HG02943 (cell line): ENCODE data around the gene ZIM2.
"Not testable (repeated sequence)": the region's sequence is repeated elsewhere in the genome, so short reads cannot be mapped to it uniquely, and the experiment has no call there.

Experiments
- ATAC-seq: cut with Tn5 transposase; IDR thresholded peaks from one replicate; pipeline ENCODE4 v1.9.1; 2021; ENCODE audit warnings: mild to moderate bottlenecking, low read depth, moderate library complexity; ENCODE audit not compliant: unreplicated experiment

The ZIM2 gene

DNA sequence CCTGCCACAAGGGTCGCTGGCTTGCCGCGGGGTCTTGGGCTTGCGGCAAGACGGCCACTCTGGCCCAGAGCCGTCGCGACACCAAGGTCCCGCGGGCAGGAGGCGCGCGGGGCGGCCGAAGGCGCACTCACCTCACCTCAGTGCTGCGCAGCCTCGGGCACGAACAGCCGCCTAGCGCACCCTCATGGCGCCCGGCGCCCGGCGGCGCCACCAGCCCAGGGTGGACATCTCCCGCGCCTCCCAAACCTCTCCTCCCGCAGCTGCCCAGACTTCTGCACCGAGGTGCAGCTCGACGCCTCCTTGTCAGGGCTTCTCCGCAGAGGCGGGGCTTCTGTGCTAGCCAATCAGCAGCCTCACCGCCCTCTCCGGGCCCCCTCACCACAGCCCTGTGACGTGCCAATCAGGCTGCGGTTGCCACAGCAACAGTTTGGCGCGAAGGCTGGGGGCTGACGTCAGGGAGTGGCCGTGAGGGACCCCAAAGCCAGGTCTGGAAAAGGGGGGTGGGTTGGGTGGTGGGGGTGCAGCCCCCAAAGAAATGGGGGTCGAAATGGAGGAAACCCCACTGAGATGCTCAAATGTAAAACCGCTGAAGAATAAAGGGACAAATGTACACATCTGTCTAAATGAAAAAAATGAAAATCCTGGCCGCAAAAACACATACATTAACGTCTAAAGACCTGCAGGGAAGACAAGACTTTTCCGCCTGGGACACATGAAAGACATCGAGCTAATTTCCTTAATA, at the start of gene ZIM2, which contains the start of gene PEG3:
TSS of gene ZIM2 (minus strand) at position 276 of the 742 bp plus-strand sequence. CDS start 16,449 bp downstream, outside the sequence.
TSS of gene PEG3 (minus strand) at position 276 of the 742 bp plus-strand sequence. CDS start 16,071 bp downstream, outside the sequence.
- ATAC-seq = no peak

DNA sequence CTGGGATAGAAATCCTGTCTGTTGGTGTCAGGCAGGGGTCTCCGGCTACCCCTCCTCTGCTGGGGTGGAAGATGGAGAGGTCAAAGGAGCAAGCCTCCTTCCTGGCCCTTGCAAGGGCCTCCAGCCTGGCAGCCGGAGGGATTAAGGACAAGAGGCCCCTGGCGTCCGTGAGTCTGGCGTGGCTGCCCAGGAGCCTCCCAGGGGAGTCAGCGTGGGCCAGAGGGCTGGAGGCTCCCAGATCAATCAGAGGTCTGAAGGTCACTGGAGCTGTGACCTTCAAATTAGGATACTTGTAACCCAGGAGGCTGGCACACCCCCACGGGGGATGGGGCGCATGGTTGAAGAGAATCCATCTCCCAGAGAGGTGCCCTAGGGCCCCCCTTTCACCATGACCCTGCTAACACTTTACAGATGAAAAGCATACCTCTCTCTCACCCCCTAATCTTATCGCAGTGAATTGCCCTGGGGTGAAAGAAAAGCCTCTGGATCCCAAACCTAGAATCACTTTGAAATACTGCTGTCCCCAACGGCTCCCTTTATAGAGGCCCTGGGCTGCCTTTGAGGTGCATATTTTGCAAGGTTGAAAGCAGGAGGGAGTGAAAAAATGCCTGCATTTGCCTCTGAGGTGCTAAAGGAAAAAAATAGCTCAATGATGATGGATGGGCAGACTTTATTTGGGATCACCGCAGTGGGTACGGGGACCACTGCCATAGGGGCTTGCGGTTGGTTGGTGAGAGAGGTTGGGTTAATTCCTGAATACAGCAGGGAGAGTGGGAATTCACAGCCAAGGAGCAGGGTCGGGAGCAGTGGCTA, 44.9 kb upstream of the ZIM2 start:
- ATAC-seq = no peak

DNA sequence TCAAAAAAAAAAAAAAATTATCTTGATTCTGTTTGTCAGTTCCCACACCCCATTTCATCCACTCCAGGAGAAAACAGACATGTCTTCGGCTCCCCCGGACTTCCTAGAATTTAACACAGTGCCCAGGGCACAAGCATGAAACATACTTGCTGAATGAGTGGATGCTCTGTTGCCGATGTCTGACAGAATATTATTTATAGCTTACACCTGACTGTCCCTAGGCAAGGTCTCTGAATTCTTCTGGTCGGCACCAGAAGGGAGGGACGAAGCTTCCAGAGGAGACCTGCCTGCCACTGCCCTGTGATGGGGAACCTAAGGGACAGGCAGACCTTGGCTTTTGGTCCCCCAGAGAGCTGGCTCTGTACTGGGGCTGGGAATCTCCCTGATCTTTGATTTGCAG, 43.9 kb upstream of the ZIM2 start:
- ATAC-seq = no peak

DNA sequence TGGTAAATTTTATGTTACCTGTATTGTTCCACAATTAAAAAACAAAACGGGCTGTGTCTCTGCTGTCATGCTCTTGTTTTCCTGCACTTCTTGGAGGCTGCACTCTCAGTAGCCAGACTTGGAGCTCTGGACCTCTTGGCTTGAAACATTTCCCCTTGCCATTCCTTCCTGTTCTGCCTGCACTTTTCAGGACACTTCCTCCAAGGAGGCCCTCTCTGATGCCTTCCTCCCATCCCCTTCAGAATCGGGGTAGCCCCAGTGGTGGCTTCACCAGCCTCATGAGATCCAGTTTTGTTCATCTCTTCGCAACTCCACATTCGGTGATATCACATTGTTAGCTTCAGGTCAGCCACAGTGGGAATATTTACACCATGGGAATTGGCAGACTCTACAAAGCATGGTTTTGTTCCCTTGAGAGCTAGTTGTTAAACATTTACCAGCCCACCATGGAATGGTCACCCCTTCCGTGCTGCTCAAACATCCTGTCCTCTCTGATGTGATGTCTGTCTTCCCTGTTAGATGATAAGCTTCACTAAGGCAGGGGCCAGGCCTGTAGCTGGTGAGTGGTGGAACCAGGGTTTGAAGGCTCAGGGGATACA, 40.2 kb upstream of the ZIM2 start:
- no peak for ATAC-seq

DNA sequence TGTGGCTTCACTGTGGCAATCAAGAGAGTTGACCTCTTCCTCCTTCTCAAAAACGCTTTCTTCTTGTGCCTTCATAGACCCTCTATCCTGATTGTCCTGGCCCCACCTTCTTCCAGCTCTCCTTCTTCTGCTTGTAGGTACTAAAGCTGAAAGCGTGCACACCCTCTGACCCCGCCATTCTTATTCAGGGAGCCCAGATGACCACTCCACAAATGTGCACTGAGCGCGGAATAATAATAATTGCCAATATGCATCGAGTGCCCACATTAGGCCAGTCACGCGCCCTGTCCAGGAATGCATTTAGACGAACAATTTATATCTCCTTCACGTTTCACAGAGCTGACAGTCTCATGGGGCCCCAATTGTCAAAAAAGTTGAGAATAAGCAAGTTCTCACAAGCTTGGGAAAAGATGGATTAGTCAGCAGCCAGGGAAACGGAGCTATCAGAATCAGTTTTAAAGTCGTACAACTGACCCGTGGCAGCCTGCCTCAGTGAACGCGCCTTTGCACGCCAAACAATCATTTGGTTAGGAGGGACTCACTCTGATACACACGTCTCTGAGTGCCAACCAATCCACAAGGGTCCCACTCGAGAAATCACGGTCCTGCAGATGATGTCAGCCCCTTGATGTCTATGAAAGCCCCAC, 36.7 kb upstream of the ZIM2 start:
- ATAC-seq = no peak

DNA sequence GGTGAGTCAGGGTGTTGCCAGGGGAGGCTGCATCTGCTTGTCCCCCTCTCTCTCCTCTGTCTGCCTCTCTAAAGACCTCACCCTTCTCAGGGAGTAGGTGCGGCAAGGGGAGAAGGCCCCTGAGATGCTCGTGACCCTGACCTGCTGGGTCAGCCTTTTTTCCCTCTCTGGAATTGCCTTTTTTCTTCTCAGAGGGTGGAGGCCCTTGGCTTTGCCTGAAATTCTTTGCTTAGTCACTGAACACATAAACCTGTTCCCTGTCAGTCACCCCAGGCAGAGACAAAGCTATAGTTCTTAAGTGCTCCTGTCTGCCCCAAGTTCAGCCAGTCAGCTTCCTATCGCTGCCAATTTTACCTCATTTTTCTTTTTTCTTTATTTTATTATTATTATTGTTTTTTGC, 35.2 kb upstream of the ZIM2 start:
- no peak for ATAC-seq

DNA sequence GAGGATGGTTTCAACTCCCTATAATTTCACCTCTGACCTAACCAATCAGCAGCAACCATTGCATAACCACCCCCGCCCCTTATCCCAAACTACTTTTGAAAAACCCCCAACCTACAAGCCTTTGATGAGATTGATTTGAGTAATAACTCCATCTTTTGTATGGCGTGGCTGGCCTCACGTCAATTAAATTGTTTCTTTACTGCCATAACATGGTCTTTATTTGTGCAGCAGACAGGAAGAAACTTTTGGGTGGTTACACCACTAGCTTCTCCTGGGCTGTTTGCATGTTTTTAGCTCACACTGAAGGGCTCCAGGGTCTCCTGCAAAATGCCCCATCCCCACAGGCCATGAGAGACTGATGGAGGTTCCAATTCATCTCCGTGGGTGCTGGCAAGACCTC, 34.0 kb upstream of the ZIM2 start:
- no peak for ATAC-seq

DNA sequence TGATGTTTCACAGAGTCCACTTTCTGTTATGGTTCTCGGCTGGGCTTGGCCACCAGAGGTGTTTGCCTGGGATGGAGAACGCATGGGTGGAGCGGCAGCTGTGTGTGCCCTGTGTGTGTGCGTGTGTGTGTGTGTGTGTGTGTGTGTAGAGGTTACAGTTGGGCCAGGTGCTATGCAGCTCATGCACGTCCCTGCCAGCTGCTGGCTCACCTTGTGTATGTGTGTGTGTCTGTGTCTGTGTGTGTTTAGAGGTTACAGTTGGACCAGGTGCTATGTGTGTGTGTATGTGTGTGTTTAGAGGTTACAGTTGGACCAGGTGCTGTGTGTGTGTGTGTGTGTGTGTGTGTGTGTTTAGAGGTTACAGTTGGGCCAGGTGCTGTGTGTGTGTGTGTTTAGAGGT, 33.0 kb upstream of the ZIM2 start:
- ATAC-seq = no peak

DNA sequence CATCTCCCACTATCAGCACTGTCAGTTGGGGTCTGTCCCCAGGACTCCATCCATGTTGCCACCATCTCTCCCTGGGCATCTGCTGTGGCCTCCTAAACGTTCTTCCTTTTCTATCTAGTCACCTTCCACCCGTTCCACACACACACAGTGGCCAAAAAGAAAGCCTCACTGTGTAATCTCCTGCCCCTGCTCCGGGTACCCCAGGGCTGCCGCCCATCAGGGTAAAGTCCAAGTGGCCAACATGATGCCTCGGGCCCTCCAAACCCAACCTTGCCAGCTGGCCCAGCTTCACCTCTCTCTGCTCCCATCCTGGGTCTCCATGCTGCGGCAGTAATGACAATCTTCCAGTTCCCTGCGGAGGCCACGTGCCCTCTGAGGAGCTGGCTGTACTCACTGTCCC, 29.4 kb upstream of the ZIM2 start:
- no peak for ATAC-seq

DNA sequence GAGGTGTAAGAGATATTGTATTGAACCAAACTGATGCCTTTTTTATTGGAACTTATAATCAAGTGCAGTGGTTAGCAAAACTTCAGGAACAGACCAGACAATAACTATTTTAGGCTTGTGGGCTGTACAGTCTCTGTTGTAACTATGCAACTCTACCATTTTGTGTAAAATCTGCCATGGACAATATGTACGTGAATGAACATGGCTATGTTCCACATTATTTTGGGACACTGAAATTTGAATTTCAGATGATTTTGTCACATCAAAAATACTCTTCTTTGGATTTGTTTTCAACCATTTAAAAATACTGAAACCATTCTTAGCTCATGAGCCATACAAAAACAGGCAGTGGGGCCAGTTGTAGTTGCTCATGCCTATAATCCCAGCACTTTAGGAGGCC, 27.9 kb upstream of the ZIM2 start:
- no peak for ATAC-seq

DNA sequence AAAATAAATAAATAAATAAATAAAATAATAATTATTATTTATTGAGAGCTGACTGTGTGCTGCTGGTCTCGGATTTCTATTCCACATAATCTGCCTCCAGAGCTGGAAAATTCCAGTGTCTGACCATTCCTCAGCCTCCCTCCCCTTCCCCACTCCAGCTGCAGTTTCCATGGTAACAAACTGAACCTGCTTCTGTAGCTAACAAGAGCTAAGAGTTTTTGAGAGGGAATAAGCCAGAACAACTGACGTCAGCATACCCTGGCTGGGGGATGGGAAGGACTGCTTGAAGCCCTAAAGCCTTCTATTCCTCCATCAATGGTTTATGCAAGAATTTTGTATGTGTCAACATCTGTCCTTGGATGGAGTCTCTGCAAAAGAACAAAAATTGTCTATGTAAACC, 26.0 kb upstream of the ZIM2 start:
- ATAC-seq = no peak

DNA sequence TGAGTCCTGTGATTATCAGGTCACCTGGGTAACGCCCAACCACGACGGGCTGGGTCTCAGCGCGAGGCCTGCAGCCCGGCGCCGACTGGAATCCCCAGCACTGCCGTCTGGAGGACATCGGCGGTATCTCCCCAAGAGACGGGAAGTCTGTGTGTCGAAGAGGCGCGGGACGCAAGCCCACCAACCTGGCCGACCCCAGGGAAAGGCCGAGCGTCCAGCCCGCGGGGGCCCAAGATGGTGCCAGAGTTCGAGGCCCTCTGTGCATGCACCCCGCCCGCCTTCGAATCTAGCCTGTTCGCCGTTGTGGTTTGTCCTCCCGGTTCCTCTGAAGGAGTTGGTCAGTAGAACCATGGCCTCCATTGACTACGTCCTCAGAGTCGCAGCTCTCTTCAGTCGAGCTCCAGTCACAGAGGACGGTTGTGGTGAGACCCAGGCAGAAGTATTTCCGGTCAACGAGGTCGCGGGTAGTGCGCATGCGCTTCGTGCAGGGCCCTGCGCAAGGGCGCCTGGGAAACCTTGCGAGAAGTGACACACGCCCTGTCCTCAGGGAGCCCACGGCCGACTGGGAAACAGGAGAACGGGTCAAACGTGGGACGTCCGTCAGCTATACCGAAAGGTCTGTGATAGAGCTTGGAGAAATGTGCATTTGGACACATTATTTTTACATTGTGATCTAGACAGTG, 24.1 kb upstream of the ZIM2 start:
- ATAC-seq = no peak

DNA sequence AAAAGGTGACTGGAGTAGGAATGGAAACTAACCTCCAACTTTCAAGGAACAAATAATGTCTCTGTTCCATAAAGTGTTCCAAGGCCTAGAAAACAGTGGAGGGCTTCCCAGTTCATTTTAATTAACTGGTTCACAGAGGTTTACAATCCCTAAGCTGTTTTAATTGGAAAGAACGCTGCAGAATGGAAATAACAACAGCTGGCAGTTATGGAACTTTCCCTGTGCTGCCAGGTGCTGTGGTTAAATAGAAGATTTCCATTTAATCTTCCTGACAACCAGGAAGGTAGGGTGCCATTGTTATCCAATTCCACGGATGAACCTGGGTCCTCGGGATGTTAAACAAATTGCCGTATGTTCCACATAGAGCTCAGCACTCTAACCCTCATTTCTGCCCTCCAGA, 22.2 kb upstream of the ZIM2 start:
- ATAC-seq = no peak

DNA sequence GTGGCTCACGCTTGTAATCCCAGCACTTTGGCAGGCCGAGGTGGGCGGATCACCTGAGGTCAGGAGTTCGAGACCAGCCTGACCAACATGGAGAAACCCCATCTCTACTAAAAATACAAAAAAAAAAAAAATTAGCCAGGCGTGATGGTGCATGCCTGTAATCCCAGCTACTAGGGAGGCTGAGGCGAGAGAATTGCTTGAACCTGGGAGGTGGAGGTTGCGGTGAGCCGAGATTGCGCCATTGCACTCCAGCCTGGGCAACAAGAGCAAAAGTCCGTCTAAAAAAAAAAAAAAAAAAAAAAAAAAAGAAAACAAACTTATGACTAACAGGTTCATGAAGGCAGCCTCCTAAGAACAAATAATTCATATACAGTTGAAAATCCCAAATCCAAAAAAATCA, 19.9 kb upstream of the ZIM2 start:
- not testable (repeated sequence) for ATAC-seq

DNA sequence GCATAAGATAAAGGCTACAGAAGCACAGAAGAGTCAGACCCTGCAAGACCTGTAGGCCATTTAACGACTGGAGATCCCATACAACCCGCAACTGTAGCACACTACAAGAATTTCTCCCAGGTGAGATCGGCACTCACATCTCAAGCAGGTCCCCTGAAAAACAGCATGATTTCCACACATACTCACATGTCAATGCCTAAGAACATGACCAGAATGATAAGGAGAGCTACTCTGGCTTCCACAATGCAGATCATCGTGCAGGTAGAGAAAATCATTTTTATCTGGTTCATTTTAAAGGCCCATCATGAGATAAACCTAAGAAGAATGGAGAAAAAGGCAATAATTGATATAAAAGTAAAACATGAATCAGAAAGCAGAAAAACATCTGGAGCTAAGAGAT, 17.5 kb upstream of the ZIM2 start:
- no peak for ATAC-seq

DNA sequence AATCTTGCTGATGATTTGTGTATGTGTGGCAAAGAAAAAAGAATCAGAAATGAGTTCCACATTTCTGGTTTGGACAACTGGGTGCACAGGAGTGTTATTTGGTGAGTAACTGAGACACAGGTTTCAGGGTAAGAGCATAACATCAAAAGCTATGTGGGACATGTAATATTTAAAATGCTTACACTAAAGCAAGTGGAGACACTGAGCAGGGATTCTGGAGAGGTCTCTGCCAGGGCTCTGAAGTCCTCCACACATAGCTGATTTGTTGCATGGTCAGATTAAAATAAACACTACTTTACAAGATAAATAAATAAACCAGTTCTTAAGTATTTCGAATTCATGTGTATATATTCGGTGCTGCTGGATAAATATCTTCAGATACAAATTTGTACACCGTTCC, 16.3 kb upstream of the ZIM2 start:
- no peak for ATAC-seq

DNA sequence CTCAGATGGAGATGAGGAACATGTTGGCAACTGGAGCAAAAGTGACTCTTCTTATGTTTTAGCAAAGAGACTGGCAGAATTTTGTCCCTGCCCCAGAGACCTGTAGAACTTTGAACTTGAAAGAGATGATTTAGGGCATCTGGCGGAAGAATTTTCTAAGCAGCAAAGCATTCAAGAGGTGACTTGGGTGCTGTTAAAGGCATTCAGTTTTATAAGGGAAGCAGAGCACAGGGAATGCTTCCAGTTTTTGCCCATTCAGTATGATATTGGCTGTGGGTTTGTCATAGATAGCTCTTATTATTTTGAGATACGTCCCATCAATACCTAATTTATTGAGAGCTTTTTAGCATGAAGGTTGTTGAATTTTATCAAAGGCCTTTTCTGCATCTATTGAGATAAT, 11.8 kb upstream of the ZIM2 start:
- ATAC-seq = not testable (repeated sequence)

DNA sequence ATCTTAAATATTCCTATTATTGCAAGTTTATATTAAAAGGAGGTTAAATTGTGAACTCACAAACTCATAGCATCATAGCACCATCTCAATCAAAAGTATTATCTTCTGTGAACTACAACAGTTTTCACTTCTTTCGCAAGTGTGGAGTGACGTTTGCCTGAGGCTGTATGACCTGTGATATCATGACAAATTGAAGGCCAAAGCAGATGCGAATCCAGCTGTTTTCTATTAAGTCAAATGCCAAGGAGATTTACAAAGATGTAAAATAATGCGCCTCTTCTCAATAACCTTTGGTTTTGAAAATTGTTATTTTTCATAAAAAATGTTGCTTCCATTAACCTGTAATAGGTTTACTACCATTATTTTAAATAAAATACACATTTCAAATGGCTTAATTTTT, 7.6 kb upstream of the ZIM2 start:
- ATAC-seq = no peak

DNA sequence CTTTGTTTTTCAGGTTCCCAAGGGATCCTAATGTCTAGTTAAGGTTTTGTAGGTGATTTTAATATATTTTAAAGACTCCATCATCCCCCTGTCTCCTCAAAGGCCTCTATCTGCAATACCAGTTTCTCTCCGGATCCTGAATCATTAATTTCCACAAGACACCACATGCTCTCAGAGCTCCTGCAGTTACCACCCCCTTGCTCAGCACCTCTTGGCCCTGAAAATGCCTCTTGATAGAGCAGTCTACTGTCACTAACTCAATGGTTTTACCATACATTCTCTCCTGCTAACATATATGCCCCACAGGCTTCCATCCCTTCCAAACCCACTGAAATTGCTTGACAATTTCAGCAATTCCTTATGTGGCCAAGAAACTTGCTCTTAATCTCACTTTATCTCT, 1.9 kb upstream of the ZIM2 start:
- no peak for ATAC-seq

DNA sequence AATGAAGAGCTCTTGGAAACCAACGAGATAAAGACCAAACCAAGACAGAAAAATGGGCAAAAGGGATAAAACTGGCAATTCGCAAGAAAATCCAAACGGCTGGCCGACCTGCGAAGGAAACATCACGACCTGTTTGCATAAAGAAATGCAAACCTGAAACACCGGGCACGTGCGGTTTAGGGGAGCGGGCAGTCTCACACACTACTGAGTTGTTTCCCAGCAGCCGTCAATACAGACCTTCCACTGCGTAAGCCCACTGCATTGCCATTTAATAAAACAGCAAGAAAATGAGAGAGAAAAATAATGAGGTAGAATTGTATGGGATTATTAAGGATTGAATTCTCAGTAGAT, 642 bp upstream of the ZIM2 start:
- no peak for ATAC-seq
